HuH-7 (cell line): ENCODE measurements around the gene SERGEF.
"Not testable (repeated sequence)": the region's sequence is repeated elsewhere in the genome, so short reads cannot be mapped to it uniquely, and the experiment has no call there.

Experiments used
- DNase-seq: peaks from one replicate; pipeline ENCODE4 v3.0.0; 2011; ENCODE audit warnings: low spot score

The SERGEF gene

GRCh38 chr11:18000128-18000527, 12.7 kb downstream of the SERGEF start:
- DNase-seq = not testable (repeated sequence)

GRCh38 chr11:17992916-17993315, 19.9 kb downstream of the SERGEF start:
- DNase-seq = no peak

- no peak for DNase-seq
Measured at GRCh38 chr11:17991783-17992433, 20.9 kb downstream of the SERGEF start.

GRCh38 chr11:17989306-17989705, 23.5 kb downstream of the SERGEF start:
- no peak for DNase-seq

GRCh38 chr11:17988465-17988864, 24.4 kb downstream of the SERGEF start:
- DNase-seq = no peak

GRCh38 chr11:17987826-17988225, 25.0 kb downstream of the SERGEF start:
- no peak for DNase-seq

- DNase-seq = peak; percentile 36
Measured at GRCh38 chr11:17986711-17987220, 26.1 kb downstream of the SERGEF start.

- DNase-seq = no peak
Measured at GRCh38 chr11:17986007-17986710, 26.7 kb downstream of the SERGEF start.

- DNase-seq = no peak
Measured at GRCh38 chr11:17985517-17985916, 27.3 kb downstream of the SERGEF start.

GRCh38 chr11:17983569-17983968, 29.3 kb downstream of the SERGEF start:
- DNase-seq = no peak

GRCh38 chr11:17979770-17980371, 33.0 kb downstream of the SERGEF start:
- DNase-seq = peak; percentile 29

- peak; percentile 50 for DNase-seq
Measured at GRCh38 chr11:17978553-17979287, 34.1 kb downstream of the SERGEF start.

- no peak for DNase-seq
Measured at GRCh38 chr11:17976651-17977050, 36.2 kb downstream of the SERGEF start.

- DNase-seq = no peak
Measured at GRCh38 chr11:17974246-17974645, 38.6 kb downstream of the SERGEF start.

GRCh38 chr11:17972987-17973386, 39.9 kb downstream of the SERGEF start:
- peak; percentile 44 for DNase-seq

GRCh38 chr11:17968206-17968605, 44.6 kb downstream of the SERGEF start:
- no peak for DNase-seq

- DNase-seq = no peak
Measured at GRCh38 chr11:17967661-17968060, 45.2 kb downstream of the SERGEF start.

GRCh38 chr11:17960091-17960490, 52.8 kb downstream of the SERGEF start:
- no peak for DNase-seq

GRCh38 chr11:17958446-17958845, 54.4 kb downstream of the SERGEF start:
- no peak for DNase-seq

- no peak for DNase-seq
Measured at GRCh38 chr11:17954395-17955252, 58.2 kb downstream of the SERGEF start.

- no peak for DNase-seq
Measured at GRCh38 chr11:17952487-17952886, 60.4 kb downstream of the SERGEF start.
